K562 (cell line): ENCODE results near the gene SLC16A5. TPM values are rescaled to one million over a fixed set of nuclear protein-coding genes. Genes with fewer than 3 reads are reported as not detected.
A peak's percentile ranks its signal among the peaks of the same experiment; 100 is the strongest.

Experiments used
- CEBPZ ChIP-seq: fragments of 150-350 bp; IDR thresholded peaks from 2 replicates; pipeline ENCODE4 v1.6.1; 2014; ENCODE audit warnings: low read depth, mild to moderate bottlenecking, low read length, borderline replicate concordance
- CREB1 ChIP-seq, 2 experiments: sonication (generic) in 1 of 2; formaldehyde crosslinking in 1 of 2; IDR thresholded peaks; 2 replicates each; pipeline versions ENCODE4 v1.6.1 to v1.8.0; 2012 to 2022; ENCODE audit warnings: inconsistent platforms in 1 of 2, mild to moderate bottlenecking in 1 of 2, missing genetic modification reagents in 1 of 2, moderate library complexity in 1 of 2
- CREB3L1 ChIP-seq: fragments of 450-650 bp; IDR thresholded peaks from 2 replicates; pipeline ENCODE4 v1.6.1; 2014; ENCODE audit warnings: low read depth, mild to moderate bottlenecking, moderate library complexity, borderline replicate concordance
- LCOR ChIP-seq: sonication (generic); formaldehyde crosslinking; IDR thresholded peaks from 2 replicates; pipeline ENCODE4 v1.8.0; 2022; ENCODE audit warnings: mild to moderate bottlenecking, missing genetic modification reagents
- MAFG ChIP-seq: fragments of 450-650 bp; conservative IDR thresholded peaks from 2 replicates; pipeline ENCODE4 v1.6.1; 2016; ENCODE audit warnings: missing genetic modification characterization, missing compliant biosample characterization
- MCM7 ChIP-seq, 2 experiments: fragments of 450-650 bp; IDR thresholded peaks; 2 replicates each; pipeline ENCODE4 v1.6.1; 2016 to 2018
- MEIS2 ChIP-seq: fragments of 450-650 bp; IDR thresholded peaks from 2 replicates; pipeline ENCODE4 v1.6.1; 2014; ENCODE audit warnings: mild to moderate bottlenecking; ENCODE audit not compliant: partially characterized antibody
- MYC ChIP-seq, 2 experiments: fragments of 250-450 bp in 1 of 2; sonication (Bioruptor Pico) in 1 of 2; IDR thresholded peaks; 2 replicates each; pipeline versions ENCODE4 v1.5.1 to v1.6.1; 2012 to 2021; ENCODE audit warnings: low read depth in 2 of 2, borderline replicate concordance in 1 of 2, improper control_type of control experiment in 1 of 2, low read length in 1 of 2, mild to moderate bottlenecking in 1 of 2, moderate library complexity in 1 of 2
- RBM14 ChIP-seq: fragments of 200-400 bp; formaldehyde crosslinking; IDR thresholded peaks from 2 replicates; pipeline ENCODE4 v1.6.1; 2018; ENCODE audit warnings: low read depth, mild to moderate bottlenecking, low read length, moderate library complexity, borderline replicate concordance; ENCODE audit not compliant: insufficient read depth
- SMARCC2 ChIP-seq: fragments of 450-650 bp; IDR thresholded peaks from 2 replicates; pipeline ENCODE4 v1.6.1; 2017; ENCODE audit warnings: antibody characterized with exemption, moderate library complexity, mild to moderate bottlenecking, low read depth
- SNIP1 ChIP-seq: fragments of 450-650 bp; IDR thresholded peaks from 2 replicates; pipeline ENCODE4 v1.7.1; 2017; ENCODE audit warnings: low read depth, mild to moderate bottlenecking
- TEAD4 ChIP-seq, 2 experiments: sonication (generic) in 1 of 2; formaldehyde crosslinking in 1 of 2; IDR thresholded peaks; 2 replicates each; pipeline versions ENCODE4 v1.6.1 to v1.8.0; 2012 to 2022; ENCODE audit warnings: borderline replicate concordance in 1 of 2, inconsistent platforms in 1 of 2, low read length in 1 of 2, mild to moderate bottlenecking in 1 of 2, missing genetic modification reagents in 1 of 2
- TOE1 ChIP-seq, 2 experiments: fragments of 450-650 bp in 1 of 2; sonication (generic) in 1 of 2; formaldehyde crosslinking in 1 of 2; IDR thresholded peaks; 2 replicates each; pipeline versions ENCODE4 v1.7.1 to v1.8.0; 2016 to 2022; ENCODE audit warnings: borderline replicate concordance in 2 of 2, mild to moderate bottlenecking in 2 of 2, antibody characterized with exemption in 1 of 2, inconsistent platforms in 1 of 2, low read depth in 1 of 2, missing genetic modification reagents in 1 of 2, moderate library complexity in 1 of 2
- U2AF1 ChIP-seq: fragments of 200-400 bp; formaldehyde crosslinking; optimal IDR thresholded peaks from 2 replicates; pipeline ENCODE3; 2017; ENCODE audit warnings: mild to moderate bottlenecking, low read depth, low read length, moderate library complexity
- polyA plus RNA-seq, 8 experiments: library from polyadenylated mRNA; depleted of rRNA in 4 of 8; stranded (reverse) in 5 of 8; unstranded in 3 of 8; fragments of >200 nt; fragmentation: Nextera tagmentation in 2 of 8; fragmentation: Illumina TruSeq in 1 of 8; extraction: Ambion mirVana in 2 of 8; extraction: Trizol in 1 of 8; gene quantifications; 2 replicates each; pipeline versions ENCODE4 v1.2.1 to v1.2.3, GENCODE V29; 2011 to 2014; ENCODE audit warnings: inconsistent platforms in 1 of 8, missing spikeins in 1 of 8
- total RNA-seq, 7 experiments: library from RNA; depleted of rRNA in 6 of 7; stranded (reverse); fragments of >200 nt in 6 of 7; fragmentation: Illumina TruSeq in 2 of 7; extraction: Trizol in 2 of 7; gene quantifications; 2 replicates each; pipeline versions ENCODE4 v1.2.1 to v1.2.3, GENCODE V29; 2011 to 2021; ENCODE audit warnings: low replicate concordance in 1 of 7
- TF ChIP-seq, protein P1 (sequence below): fragments of 450-650 bp; IDR thresholded peaks from 2 replicates; pipeline ENCODE4 v1.6.1; 2017; ENCODE audit warnings: antibody characterized with exemption, mild to moderate bottlenecking

The SLC16A5 gene
- total and polyA plus RNA-seq, 9 of the 15 experiments (the other 6 are each of a cell fraction or from before 2014, with no cell fraction given): 0.06 to 2.6 (median 0.91) TPM

- TF ChIP-seq MAFG (no peak), SMARCC2 (no peak), MYC (IDR thresholded peaks at IDR 0.05; ENCODE audit: low read depth, low read length) (peak; percentile 57), MYC (CRISPR knock-in tag; IDR thresholded peaks at IDR 0.05; ENCODE audit: borderline replicate concordance, low read depth) (no peak), LCOR (CRISPR knock-in tag) (no peak), RBM14 (0 out of 2 replicates have a peak, but pooled peaks have one; percentile 51), CREB3L1 (no peak), CREB1 (IDR thresholded peaks at IDR 0.05) (no peak), CREB1 (CRISPR knock-in tag; IDR thresholded peaks at IDR 0.05) (no peak), SNIP1 (no peak), U2AF1 (no peak), MEIS2 (no peak), TEAD4 (IDR thresholded peaks at IDR 0.05; ENCODE audit: low read length) (no peak), TEAD4 (CRISPR knock-in tag; IDR thresholded peaks at IDR 0.05; ENCODE audit: borderline replicate concordance) (no peak), MCM7 (IDR thresholded peaks at IDR 0.05) (no peak), CEBPZ (no peak), TOE1 (IDR thresholded peaks at IDR 0.05; ENCODE audit: borderline replicate concordance) (no peak), TOE1 (CRISPR knock-in tag; IDR thresholded peaks at IDR 0.05; ENCODE audit: borderline replicate concordance, low read depth) (no peak)
- TF ChIP-seq, protein P1, sequence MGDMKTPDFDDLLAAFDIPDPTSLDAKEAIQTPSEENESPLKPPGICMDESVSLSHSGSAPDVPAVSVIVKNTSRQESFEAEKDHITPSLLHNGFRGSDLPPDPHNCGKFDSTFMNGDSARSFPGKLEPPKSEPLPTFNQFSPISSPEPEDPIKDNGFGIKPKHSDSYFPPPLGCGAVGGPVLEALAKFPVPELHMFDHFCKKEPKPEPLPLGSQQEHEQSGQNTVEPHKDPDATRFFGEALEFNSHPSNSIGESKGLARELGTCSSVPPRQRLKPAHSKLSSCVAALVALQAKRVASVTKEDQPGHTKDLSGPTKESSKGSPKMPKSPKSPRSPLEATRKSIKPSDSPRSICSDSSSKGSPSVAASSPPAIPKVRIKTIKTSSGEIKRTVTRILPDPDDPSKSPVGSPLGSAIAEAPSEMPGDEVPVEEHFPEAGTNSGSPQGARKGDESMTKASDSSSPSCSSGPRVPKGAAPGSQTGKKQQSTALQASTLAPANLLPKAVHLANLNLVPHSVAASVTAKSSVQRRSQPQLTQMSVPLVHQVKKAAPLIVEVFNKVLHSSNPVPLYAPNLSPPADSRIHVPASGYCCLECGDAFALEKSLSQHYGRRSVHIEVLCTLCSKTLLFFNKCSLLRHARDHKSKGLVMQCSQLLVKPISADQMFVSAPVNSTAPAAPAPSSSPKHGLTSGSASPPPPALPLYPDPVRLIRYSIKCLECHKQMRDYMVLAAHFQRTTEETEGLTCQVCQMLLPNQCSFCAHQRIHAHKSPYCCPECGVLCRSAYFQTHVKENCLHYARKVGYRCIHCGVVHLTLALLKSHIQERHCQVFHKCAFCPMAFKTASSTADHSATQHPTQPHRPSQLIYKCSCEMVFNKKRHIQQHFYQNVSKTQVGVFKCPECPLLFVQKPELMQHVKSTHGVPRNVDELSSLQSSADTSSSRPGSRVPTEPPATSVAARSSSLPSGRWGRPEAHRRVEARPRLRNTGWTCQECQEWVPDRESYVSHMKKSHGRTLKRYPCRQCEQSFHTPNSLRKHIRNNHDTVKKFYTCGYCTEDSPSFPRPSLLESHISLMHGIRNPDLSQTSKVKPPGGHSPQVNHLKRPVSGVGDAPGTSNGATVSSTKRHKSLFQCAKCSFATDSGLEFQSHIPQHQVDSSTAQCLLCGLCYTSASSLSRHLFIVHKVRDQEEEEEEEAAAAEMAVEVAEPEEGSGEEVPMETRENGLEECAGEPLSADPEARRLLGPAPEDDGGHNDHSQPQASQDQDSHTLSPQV: peak; percentile 56; the same call in 1 of the 2 replicates
These were observed at the start of gene SLC16A5 (continued) for GRCh38 chr17:75087558-75088453.
